Skeletal muscle satellite cell (primary cell): ENCODE data around the gene GRM5.
"Not testable (repeated sequence)": the region's sequence is repeated elsewhere in the genome, so short reads cannot be mapped to it uniquely, and the experiment has no call there.

Experiments
- H3K27me3 ChIP-seq: 2 replicates; pipeline ENCODE4 v1.7.0; 2013; ENCODE audit warnings: low read length; ENCODE audit not compliant: control insufficient read depth, insufficient read depth
- H3K36me3 ChIP-seq: 2 replicates; pipeline ENCODE4 v1.7.0; 2013; ENCODE audit warnings: mild to moderate bottlenecking, control low read depth, low read length; ENCODE audit not compliant: insufficient read depth
- H3K4me1 ChIP-seq: 2 replicates; pipeline ENCODE4 v1.7.0; 2013; ENCODE audit warnings: low read length; ENCODE audit not compliant: control insufficient read depth, insufficient read depth
- H3K4me2 ChIP-seq: 2 replicates; pipeline ENCODE4 v1.7.0; 2013; ENCODE audit warnings: mild to moderate bottlenecking, low read length
- H3K4me3 ChIP-seq: 2 replicates; pipeline ENCODE4 v1.7.0; 2013; ENCODE audit warnings: low read length
- H3K9ac ChIP-seq: 2 replicates; pipeline ENCODE4 v1.7.0; 2013; ENCODE audit warnings: mild to moderate bottlenecking, low read depth, low read length, moderate library complexity
- H3K9me3 ChIP-seq: replicated peaks from 2 replicates; pipeline ENCODE4 v1.7.0; 2013; ENCODE audit warnings: mild to moderate bottlenecking, control low read depth, low read length

GRM5 gene

DNA sequence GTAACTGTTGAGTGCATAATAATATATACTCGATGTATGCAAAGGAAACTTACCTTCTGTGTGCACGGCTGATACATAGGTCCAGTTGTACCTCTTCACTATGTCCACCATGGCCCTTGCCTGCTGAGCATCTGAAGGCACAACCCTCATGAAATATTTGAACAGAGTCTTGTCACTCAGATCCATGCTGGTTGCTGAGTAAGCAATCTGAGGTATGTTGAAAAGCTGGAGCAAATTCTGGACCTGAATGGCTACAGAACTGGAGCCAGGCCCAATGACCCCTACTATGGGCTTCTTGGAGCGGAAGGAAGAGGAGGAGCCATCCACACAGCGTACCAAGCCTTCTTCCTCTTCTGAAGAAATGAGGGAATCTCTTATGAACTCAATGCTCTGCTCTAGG is 18.6 kb downstream of the GRM5 start:
- H3K4me3 ChIP-seq, H3K4me2 ChIP-seq, H3K36me3 ChIP-seq, H3K27me3 ChIP-seq, H3K9me3 ChIP-seq, H3K4me1 ChIP-seq, H3K9ac ChIP-seq: not testable (repeated sequence)

DNA sequence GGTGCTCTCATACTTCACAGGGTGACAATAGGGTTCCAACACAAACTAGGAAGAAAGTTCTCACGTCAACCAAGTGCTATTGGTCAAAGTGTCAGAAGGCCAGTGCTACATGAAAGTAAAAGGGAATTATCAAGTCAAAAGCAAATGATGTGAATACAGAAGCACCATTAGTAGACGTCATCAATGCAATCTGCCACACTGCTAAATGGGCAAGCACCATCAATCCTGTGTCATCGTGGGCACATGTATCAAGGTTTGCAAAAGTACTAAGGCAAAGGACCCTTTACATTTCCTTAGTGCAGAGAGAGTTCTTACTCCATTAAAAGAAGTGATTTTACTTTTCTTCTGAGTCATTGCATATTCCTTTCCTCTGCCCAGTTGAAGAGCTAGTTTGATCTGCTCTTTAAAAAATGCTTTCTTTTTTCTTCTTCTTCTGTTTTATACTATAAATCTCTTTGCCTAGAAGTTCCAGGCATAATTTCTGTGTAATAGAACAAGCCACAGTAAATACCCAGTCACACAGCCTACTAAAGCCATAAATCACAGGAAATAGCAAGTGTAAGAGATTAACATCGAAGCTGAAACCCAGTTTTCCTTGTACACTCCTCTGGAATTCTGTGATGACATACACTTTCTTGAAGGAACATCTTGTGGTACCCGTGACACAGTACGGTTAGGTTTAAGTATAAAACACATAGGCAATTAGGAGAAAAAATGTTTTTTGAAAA is 21.8 kb downstream of the GRM5 start:
- H3K9ac ChIP-seq, H3K4me2 ChIP-seq, H3K4me1 ChIP-seq, H3K4me3 ChIP-seq, H3K9me3 ChIP-seq, H3K36me3 ChIP-seq, H3K27me3 ChIP-seq: not testable (repeated sequence)

DNA sequence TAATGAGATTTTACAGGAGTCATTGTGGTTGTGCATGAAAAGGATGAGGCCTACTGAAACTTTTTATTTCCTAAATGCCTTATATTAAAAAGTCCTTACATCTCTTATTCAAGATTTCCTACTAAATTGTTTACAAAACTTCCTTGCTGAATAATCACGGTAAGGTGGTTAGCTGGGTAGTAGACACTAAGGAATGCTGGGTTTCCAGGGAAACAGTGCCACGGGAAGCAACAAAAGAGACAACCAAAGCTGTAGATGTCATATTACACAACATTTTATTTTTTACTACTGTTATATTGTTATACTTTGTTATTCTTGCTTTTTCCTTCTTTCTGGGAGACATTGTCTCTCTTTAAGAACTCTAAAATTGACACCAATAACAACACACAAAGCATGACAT is 36.1 kb downstream of the GRM5 start:
- not testable (repeated sequence) for H3K4me1 ChIP-seq, H3K9me3 ChIP-seq, H3K9ac ChIP-seq, H3K4me2 ChIP-seq, H3K4me3 ChIP-seq, H3K27me3 ChIP-seq, H3K36me3 ChIP-seq

DNA sequence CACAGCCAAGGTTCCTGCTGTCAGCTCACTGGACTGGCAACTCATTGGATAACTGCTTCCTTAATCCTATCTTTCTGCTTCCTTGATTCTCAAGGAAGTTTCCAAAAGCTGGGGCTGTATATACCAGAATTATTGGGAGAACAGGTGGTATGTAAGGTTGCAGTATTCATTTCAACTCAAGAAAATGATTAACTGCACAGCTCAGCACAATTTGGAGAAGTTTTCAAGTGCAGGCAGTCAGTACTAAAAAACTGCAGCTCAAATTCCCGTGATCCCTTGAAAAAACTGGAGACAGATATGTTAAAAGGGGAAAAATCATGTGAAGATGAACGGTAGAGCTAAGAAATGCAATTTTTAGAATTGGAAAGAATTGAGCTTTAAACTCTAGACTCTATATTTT is 44.4 kb downstream of the GRM5 start:
- H3K27me3 ChIP-seq = no peaks in the 10 kb centered on the region
- no peaks in the 10 kb centered on the region for H3K36me3 ChIP-seq
- H3K4me1 ChIP-seq = no peaks in the 10 kb centered on the region
- no peak overlapping the region for H3K4me3 ChIP-seq
- H3K9ac ChIP-seq = no peak overlapping the region
- no peaks in the 10 kb centered on the region for H3K9me3 ChIP-seq
- no peak overlapping the region for H3K4me2 ChIP-seq

DNA sequence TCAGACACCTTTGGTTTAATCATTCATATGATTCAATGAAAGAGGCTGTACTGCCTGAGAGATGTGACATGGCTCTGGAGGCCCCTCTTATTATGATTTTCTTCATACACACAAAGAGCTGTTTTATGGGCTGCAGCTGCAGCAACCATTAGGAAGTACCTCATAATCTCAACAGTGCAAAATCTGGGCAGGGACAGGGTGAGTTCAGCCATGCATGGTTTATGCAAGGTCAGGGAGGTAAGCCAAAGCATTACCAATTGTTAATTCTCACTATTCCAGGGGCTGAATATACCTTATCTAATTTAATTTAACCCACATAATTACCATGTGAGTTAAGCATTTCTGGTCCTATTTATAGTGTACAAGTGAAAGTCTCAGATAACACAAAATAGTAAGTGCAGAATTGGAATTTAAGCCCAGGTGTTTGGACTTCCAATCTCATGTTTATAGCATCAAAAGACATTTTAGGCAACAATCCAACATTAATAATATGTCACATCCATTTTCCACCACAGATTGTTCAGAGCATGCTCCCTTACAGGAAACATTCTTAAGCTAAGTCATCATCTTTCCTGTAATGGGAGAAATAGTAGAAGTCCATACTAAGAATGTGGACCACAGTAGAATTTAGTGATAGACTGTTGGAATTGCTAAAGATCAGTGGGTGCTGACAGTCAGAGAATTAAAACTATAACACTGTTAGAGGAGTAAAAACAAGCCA is 45.8 kb downstream of the GRM5 start:
- not testable (repeated sequence) for H3K9ac ChIP-seq, H3K4me2 ChIP-seq, H3K4me1 ChIP-seq, H3K9me3 ChIP-seq, H3K4me3 ChIP-seq, H3K36me3 ChIP-seq, H3K27me3 ChIP-seq

DNA sequence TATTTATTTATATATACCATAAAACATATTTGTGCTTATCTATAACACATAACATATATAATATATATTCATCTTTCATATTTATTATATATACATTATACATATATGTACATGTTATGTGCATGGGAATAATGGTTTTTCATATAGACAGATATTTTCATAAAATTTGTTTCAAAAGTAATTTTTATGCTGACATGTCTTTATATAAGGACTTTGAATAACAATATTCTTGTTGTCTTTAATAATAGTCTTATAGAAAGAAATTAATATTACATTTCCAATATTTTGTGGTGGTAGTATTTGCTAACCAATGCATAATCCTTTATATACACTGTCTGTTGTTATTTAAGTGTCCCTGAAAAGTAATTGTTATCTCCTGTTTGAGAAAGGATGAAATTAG is 49.6 kb downstream of the GRM5 start:
- H3K4me1 ChIP-seq = no peaks in the 10 kb centered on the region

DNA sequence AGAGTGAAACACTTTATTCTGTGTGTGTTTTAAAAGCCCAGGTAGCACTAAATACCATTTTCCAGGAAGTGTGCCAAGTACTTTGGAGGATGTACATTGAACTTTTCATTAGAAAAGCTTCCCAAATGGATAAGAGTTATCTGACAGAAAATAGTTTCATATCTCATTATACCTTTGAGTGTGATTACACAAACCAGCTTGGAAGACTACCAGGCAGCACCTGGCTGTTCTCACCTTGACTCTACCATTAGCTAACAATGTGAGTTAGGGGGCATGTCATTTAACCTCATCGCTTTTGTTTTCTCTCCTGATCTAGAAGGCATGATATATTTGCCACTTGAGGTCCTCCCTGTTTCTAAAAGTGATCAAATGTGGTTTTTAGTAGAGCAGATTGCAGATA is 50.2 kb downstream of the GRM5 start:
- Histone ChIP-seq H3K27me3 (no peaks in the 10 kb centered on the region), H3K9ac (no peak overlapping the region), H3K4me1 (no peaks in the 10 kb centered on the region), H3K9me3 (no peaks in the 10 kb centered on the region), H3K4me2 (no peak overlapping the region), H3K36me3 (no peaks in the 10 kb centered on the region), H3K4me3 (no peak overlapping the region)

More for the DNA sequence above, 49.6 kb downstream of the GRM5 start:
- no peak overlapping the region for H3K9ac ChIP-seq
- no peaks in the 10 kb centered on the region for H3K36me3 ChIP-seq
- no peaks in the 10 kb centered on the region for H3K27me3 ChIP-seq
- H3K9me3 ChIP-seq = no peaks in the 10 kb centered on the region
- H3K4me3 ChIP-seq = no peak overlapping the region
- no peak overlapping the region for H3K4me2 ChIP-seq

DNA sequence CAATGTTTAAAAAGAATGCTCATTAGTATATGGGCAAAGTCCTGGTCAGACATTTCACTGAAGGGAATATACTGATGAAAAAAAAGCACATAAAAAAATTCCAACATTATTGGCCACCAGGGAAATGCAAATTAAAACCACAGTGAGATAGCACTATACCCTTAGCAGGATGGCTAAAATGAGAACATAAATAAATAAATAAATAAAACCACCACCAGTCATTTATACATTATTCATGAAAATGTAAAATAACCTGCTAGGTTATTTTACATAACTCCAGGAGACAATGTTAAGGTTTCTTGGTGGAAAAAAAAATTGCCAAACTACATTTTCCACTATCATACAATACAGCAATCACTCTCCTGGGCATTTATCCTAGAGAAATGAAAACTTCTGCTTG is 64.9 kb downstream of the GRM5 start:
- H3K4me2 ChIP-seq, H3K36me3 ChIP-seq, H3K9me3 ChIP-seq, H3K4me3 ChIP-seq, H3K4me1 ChIP-seq, H3K9ac ChIP-seq, H3K27me3 ChIP-seq: not testable (repeated sequence)

DNA sequence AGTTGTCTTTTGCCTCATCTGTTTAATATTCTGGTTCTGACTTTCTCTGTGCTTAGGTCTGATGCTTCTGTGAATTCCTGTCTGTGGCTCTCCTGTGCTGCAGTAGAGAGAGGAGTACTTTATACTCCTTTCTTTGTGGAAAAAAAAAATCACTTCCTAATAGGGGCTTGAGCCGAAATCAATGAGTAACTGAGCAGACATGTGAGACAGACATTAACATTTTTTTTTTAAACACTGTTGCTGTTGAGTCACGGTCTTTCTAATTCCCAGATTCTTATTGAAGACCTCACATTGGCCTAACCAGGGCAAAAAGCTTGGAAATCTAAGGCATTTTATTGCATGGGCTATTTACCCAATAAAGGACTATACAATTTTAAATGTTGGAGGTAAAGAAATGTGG is 86.1 kb downstream of the GRM5 start:
- Histone ChIP-seq H3K4me3 (no peak overlapping the region), H3K36me3 (no peaks in the 10 kb centered on the region), H3K9ac (no peak overlapping the region), H3K9me3 (no peaks in the 10 kb centered on the region), H3K27me3 (no peaks in the 10 kb centered on the region), H3K4me2 (no peak overlapping the region), H3K4me1 (no peaks in the 10 kb centered on the region)

DNA sequence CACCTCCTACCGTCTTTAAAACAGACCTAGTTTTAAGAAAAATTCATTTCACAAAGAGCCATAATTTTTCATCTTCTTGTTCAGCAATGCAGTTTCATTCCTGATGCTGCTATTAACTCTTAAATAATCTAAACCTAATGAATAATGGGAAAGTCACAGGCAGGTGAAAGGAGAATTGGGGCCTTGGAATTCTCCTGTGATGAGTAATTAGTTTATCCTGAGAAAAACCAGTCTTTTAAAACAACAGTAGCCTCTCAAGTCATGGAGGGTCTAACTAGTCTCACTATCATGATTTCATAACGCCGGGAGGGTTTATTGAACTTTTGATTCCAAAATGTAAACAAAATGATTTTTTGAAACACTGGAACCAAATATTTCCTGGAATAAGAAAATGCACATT is 86.8 kb downstream of the GRM5 start:
- not testable (repeated sequence) for H3K9ac ChIP-seq, H3K9me3 ChIP-seq, H3K27me3 ChIP-seq, H3K4me2 ChIP-seq, H3K4me3 ChIP-seq, H3K36me3 ChIP-seq, H3K4me1 ChIP-seq

DNA sequence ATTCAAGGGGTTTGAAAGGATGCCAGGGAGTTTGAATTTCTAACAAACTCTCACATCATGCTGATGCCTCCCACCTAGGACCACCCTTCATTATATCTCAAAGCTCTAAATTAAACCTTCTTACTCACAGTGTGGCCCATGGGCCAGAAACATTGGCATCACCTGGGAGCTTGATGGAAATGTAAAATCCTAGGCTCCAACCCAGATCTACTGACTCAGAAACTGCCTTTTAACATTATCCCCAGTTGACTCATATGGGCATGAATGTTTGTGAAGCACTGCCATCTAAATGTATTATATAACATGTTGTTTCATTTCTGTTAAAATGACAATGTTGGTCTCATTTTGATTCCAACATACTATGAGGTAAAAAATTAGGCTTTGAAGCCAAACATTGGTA is 90.3 kb downstream of the GRM5 start:
- not testable (repeated sequence) for H3K27me3 ChIP-seq, H3K36me3 ChIP-seq, H3K4me2 ChIP-seq, H3K9me3 ChIP-seq, H3K4me1 ChIP-seq, H3K4me3 ChIP-seq, H3K9ac ChIP-seq

DNA sequence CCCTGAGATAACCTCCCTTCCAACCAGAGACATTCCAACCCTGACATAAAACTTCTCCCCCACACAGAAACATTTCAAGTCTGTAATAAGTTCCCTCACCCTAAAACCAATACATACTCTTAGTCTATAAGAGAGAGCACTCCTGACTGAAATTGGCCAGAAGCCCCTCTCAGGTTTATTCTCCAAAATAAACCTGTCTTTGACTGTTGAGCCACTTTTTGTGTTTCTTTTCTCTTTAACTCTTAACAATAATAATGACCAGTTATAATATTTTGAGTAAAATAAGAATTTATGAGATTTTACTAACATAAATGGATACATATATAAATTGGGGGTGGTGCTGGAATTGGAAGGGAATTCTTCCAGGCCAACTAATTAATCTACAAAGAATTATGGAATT is 93.6 kb downstream of the GRM5 start:
- no peaks in the 10 kb centered on the region for H3K9me3 ChIP-seq
- no peak overlapping the region for H3K4me3 ChIP-seq
- H3K9ac ChIP-seq = no peak overlapping the region
- no peaks in the 10 kb centered on the region for H3K27me3 ChIP-seq
- no peaks in the 10 kb centered on the region for H3K36me3 ChIP-seq
- no peak overlapping the region for H3K4me2 ChIP-seq
- no peaks in the 10 kb centered on the region for H3K4me1 ChIP-seq
